HG03175 (cell line): ENCODE measurements around the gene LGR4.

Experiments
- ATAC-seq: cut with Tn5 transposase; IDR thresholded peaks from one replicate; pipeline ENCODE4 v1.9.1; 2021; ENCODE audit warnings: mild to moderate bottlenecking, moderate library complexity; ENCODE audit not compliant: unreplicated experiment

LGR4 gene

GRCh38 chr11:27404427-27404826, 68.2 kb downstream of the LGR4 start:
- no peak for ATAC-seq

- ATAC-seq: no peak
Observed at GRCh38 chr11:27403195-27403594, 69.4 kb downstream of the LGR4 start.

GRCh38 chr11:27402450-27402849, 70.1 kb downstream of the LGR4 start:
- ATAC-seq: no peak

- no peak for ATAC-seq
Observed at GRCh38 chr11:27401833-27402316, 70.7 kb downstream of the LGR4 start.

GRCh38 chr11:27401280-27401832, 71.2 kb downstream of the LGR4 start:
- ATAC-seq: no peak

GRCh38 chr11:27398400-27398770, 74.2 kb downstream of the LGR4 start:
- ATAC-seq: no peak

- ATAC-seq: no peak
Observed at GRCh38 chr11:27397624-27398399, 74.8 kb downstream of the LGR4 start.

DNA sequence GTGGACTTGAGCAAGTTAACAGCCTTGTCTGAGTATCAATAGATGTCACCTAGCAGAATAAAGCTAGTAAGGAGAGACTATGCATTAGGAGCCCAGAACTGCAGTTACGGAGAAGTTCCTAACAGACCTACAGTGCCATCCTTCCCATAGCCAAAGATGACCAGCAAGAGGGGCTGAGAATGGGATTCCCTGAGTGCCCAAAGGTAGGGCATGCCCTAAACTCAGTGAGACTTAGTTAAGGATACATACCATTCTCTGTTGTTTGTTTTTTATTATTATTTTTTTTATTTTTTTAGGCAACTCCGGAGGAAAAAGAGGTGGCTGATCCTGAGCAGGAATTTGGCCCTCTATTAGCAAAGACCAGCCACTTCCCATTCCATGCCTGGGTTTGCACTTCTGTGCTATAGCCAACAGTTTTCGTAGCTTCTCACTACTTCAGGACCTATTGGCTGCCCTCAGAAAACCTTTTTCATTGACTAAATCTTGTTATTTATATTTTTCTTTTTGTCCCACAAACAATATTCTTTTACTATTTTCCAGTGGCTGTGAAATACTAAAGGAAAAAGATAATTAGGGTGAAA, 76.2 kb downstream of the LGR4 start:
- no peak for ATAC-seq

GRCh38 chr11:27395556-27396258, 76.9 kb downstream of the LGR4 start:
- no peak for ATAC-seq

DNA sequence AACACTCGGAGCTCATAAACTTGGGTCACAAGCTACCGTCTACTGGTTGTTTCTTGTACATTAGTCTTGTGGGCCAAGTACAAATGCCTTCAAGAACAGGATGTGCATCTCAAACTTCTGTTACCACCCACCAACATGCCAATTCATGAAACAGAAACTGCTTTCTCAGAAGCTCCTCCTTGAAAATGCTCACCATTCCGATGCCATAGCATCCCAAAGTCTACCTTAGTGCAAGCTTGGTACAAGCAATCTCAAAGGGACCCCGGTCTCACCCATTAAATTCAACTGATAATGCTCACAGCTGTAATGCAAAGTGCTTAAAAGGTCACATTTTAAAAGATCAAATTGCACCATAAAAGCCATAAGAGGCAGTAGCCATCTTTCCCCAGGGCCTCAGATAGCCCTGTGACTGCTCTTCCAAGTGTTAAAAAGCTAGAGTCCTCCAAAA, 77.8 kb downstream of the LGR4 start:
- no peak for ATAC-seq

DNA sequence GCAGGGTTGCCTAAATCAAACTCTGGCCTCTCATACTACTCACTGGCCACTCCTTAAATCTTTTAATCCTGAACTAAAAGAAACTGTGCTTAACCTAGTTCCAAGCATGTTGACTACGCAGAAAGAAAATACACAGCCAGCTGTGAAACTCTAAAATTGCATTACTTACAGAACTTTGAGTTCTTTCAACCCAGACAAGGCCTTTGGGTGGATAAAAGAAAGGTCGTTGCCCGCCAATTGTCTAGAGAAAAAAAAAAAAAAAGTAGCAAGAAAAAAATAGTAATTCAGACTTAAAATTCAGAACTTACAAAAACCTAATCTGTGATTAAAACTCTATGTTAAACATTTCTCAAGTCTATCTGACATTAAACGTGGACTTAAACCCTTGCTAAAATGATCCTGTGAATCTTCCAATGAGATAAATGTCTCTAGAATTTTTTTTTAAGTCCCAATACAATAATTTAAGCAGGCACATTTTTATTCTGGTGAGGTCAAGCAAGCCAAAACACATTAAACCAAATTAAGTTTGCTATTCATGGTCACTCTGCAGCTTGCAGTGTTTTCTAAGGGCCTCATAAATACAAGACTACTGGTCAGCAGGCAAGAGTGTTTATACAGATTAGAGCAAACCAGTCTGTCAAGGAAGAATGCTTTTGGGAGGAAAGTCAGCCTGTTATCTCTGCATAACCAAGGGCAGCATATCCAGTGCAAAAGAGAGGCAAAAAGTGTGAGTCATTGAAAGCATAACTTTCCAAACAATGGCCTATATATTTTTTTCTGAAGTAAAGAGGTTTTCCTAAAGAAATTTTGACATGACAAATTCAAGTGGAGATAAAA, 80.1 kb downstream of the LGR4 start:
- ATAC-seq: no peak

GRCh38 chr11:27391331-27392015, 81.1 kb downstream of the LGR4 start:
- no peak for ATAC-seq

- no peak for ATAC-seq
Observed at GRCh38 chr11:27390318-27391295, 82.0 kb downstream of the LGR4 start.

- no peak for ATAC-seq
Observed at GRCh38 chr11:27388869-27389268, 83.7 kb downstream of the LGR4 start.

DNA sequence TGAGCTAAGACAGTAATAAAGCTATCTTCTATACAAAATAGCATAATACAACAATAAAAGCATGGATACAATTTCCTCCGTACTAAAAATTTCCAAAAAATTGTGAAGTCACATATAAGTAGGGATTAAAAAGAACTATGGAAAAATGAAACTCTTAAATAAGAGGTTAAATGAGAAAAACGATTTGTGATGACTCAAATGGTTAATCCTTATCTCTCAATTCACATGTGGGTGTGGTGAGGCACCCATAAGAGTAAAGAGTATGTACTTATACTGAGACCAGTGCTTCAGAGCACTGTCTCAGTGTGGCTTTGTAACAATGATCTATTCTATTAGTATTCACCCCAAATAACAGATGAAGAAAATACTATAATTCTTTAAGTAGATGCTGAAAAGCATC, 84.6 kb downstream of the LGR4 start:
- no peak for ATAC-seq

DNA sequence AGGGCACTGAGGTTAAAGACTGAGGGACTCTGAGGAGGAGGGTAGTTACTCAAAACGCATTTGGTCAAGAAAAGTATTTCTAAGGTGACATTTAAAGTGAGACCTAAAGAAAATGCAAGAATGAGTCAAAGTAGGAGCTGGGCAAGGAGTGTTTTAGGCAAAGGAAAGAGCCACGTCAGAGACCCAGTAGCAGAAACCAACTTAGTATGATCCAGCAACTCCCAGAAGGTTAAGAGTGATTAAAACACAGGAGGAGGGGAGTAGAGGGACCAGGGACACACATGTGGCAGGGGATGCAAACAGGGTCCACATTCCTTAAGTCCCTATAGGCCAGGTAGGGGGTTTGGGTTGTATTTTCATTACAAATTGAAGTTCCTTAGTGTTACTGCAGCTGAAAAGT, 85.2 kb downstream of the LGR4 start:
- no peak for ATAC-seq

GRCh38 chr11:27386181-27386845, 86.3 kb downstream of the LGR4 start:
- no peak for ATAC-seq

GRCh38 chr11:27385245-27385644, 87.3 kb downstream of the LGR4 start:
- ATAC-seq: no peak
